ENCODE data around the gene DPRX. TPM values are rescaled to one million over a fixed set of nuclear protein-coding genes. Genes with fewer than 3 reads are reported as not detected.
A peak's percentile ranks its signal among the peaks of the same experiment; 100 is the strongest.

The DPRX gene
- total RNA-seq, 1 experiment from 2014 or later: not detected

- no peak for TF ChIP-seq RORB (CRISPR knock-in tag; IDR thresholded peaks at IDR 0.05)
- TF ChIP-seq, protein P1, sequence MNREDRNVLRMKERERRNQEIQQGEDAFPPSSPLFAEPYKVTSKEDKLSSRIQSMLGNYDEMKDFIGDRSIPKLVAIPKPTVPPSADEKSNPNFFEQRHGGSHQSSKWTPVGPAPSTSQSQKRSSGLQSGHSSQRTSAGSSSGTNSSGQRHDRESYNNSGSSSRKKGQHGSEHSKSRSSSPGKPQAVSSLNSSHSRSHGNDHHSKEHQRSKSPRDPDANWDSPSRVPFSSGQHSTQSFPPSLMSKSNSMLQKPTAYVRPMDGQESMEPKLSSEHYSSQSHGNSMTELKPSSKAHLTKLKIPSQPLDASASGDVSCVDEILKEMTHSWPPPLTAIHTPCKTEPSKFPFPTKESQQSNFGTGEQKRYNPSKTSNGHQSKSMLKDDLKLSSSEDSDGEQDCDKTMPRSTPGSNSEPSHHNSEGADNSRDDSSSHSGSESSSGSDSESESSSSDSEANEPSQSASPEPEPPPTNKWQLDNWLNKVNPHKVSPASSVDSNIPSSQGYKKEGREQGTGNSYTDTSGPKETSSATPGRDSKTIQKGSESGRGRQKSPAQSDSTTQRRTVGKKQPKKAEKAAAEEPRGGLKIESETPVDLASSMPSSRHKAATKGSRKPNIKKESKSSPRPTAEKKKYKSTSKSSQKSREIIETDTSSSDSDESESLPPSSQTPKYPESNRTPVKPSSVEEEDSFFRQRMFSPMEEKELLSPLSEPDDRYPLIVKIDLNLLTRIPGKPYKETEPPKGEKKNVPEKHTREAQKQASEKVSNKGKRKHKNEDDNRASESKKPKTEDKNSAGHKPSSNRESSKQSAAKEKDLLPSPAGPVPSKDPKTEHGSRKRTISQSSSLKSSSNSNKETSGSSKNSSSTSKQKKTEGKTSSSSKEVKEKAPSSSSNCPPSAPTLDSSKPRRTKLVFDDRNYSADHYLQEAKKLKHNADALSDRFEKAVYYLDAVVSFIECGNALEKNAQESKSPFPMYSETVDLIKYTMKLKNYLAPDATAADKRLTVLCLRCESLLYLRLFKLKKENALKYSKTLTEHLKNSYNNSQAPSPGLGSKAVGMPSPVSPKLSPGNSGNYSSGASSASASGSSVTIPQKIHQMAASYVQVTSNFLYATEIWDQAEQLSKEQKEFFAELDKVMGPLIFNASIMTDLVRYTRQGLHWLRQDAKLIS (CRISPR knock-in tag; IDR thresholded peaks at IDR 0.05; ENCODE audit: borderline replicate concordance): no peak
- TF ChIP-seq SOX15 (CRISPR knock-in tag; IDR thresholded peaks at IDR 0.05): no peak
- peak; percentile 69; the same call in 1 of the 2 replicates for TF ChIP-seq CREM (CRISPR knock-in tag; IDR thresholded peaks at IDR 0.05)
- peak; percentile 96 for TF ChIP-seq ZNF423 (CRISPR knock-in tag; IDR thresholded peaks at IDR 0.05)
Measured at GRCh38 chr19:53594811-53595509, 36.8 kb upstream of the DPRX start (continued).

GRCh38 chr19:53595510-53595867 lies 36.3 kb upstream of the DPRX start:
- H3K27ac Mint-ChIP-seq: peak overlapping the region; percentile 100
- H3K36me3 Mint-ChIP-seq: no peaks in the 10 kb centered on the region
- TF ChIP-seq ERG (CRISPR knock-in tag; IDR thresholded peaks at IDR 0.05) (no peak), ESRRA (CRISPR knock-in tag; IDR thresholded peaks at IDR 0.05; ENCODE audit: borderline replicate concordance) (no peak), FOXK1 (CRISPR knock-in tag; IDR thresholded peaks at IDR 0.05) (peak; percentile 82; the same call in 1 of the 2 replicates), EMX1 (CRISPR knock-in tag; IDR thresholded peaks at IDR 0.05) (0 out of 2 replicates have a peak, but pooled peaks have one; percentile 24), KAT7 (CRISPR knock-in tag; IDR thresholded peaks at IDR 0.05; ENCODE audit: borderline replicate concordance) (0 out of 2 replicates have a peak, but pooled peaks have one; percentile 17), TEAD1 (CRISPR knock-in tag; IDR thresholded peaks at IDR 0.05) (no peak), JUN (CRISPR knock-in tag; IDR thresholded peaks at IDR 0.05) (no peak)
- ATAC-seq (peak; percentile 45; the same call in 1 of the 2 replicates), DNase-seq (ENCODE audit: low spot score) (peak; percentile 68)
- H3K9me3 Mint-ChIP-seq: no peaks in the 10 kb centered on the region
- peaks cover 44% of the 10 kb centered on the region for H3K4me1 Mint-ChIP-seq
- H3K27me3 Mint-ChIP-seq (ENCODE audit: low read depth): no peaks in the 10 kb centered on the region
- ChIA-PET POLR2A (interaction anchor here (0.6 to 1.8 kb wide), 13 partner anchors 13 to 272 kb away, joined by 3 to 11 read pairs (median 3); partner anchors contain the start of gene MYADM), CTCF (interaction anchor here (0.6 to 4.8 kb wide), 17 partner anchors 13 to 435 kb away, joined by 3 to 67 read pairs (median 4); no protein-coding TSS in a partner anchor)
- H3K4me3 Mint-ChIP-seq: peak overlapping the region; percentile 52

DNA sequence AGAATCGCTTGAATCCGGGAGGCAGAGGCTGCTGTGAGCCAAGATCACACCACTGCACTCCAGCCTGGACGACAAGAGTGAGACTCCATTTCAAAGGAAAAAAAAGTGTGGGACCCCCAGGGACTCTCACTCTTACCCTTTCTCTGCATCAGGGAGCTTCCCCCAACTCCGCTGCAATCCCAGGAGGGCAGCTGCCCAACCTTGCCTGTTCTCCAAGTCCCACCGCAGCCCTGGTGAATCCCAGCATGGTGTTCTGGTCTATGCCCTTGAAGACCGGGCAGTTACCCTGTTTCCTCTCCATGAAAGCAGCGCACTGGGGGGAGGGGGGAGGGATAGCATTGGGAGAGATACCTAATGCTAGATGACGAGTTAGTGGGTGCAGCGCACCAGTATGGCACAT lies 35.7 kb upstream of the DPRX start:
- CTCF ChIA-PET: interaction anchor here (1.1 to 4.8 kb wide), 10 partner anchors 12 to 434 kb away, joined by 3 to 67 read pairs (median 5); no protein-coding TSS in a partner anchor
- no peaks in the 10 kb centered on the region for H3K9me3 Mint-ChIP-seq
- no peaks in the 10 kb centered on the region for H3K27me3 Mint-ChIP-seq (ENCODE audit: low read depth)
- POLR2A ChIA-PET: interaction anchor here (0.6 to 1.8 kb wide), 5 partner anchors 17 to 171 kb away, joined by 3 to 11 read pairs (median 3); no protein-coding TSS in a partner anchor
- peaks cover 44% of the 10 kb centered on the region for H3K4me1 Mint-ChIP-seq
- TF ChIP-seq EMX1 (CRISPR knock-in tag; IDR thresholded peaks at IDR 0.05) (0 out of 2 replicates have a peak, but pooled peaks have one; percentile 4), ZNF423 (CRISPR knock-in tag; IDR thresholded peaks at IDR 0.05) (peak; percentile 9; the same call in 1 of the 2 replicates), ZNF281 (CRISPR knock-in tag; IDR thresholded peaks at IDR 0.05) (peak; percentile 20; the same call in 1 of the 2 replicates), FOXJ3 (CRISPR knock-in tag; IDR thresholded peaks at IDR 0.05; ENCODE audit: borderline replicate concordance) (no peak)
- peak overlapping the region; percentile 100 for H3K27ac Mint-ChIP-seq
- H3K36me3 Mint-ChIP-seq: no peaks in the 10 kb centered on the region
- no peak for ATAC-seq
- DNase-seq (ENCODE audit: low spot score): peak; percentile 56
- H3K4me3 Mint-ChIP-seq: peak overlapping the region; percentile 52

All from WTC11 (cell line).